ELF-1 (cell line): Measurements from ENCODE around the gene COX4I1.

ENCODE experiments used
- DNase-seq: peaks from one replicate; pipeline ENCODE4 v3.0.0-alpha.2; 2016; ENCODE audit warnings: low read depth, low spot score

COX4I1 gene

GRCh38 chr16:85840395-85840794, 40.9 kb downstream of the COX4I1 start:
- no peak for DNase-seq

GRCh38 chr16:85840801-85841200, 41.3 kb downstream of the COX4I1 start:
- no peak for DNase-seq

DNA sequence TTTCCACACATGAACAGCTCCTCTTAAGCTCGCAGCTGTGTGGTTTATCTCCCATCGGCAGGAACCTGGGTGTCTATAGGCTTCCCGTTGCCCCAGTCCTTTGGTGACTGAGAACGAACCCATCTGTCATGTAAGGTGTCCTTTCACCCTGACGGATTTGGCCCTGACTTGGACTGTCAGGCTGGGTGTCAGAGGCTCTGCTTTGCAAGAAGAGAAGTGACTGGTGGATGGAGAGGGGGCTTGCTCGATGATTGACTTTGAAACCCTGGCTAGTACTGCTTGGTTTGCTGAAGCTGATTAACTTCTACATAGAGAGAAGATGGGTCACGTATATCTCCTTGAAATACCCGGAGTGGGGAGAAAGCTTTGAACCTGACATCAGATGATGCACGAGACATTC, 42.9 kb downstream of the COX4I1 start:
- DNase-seq, result no peak

GRCh38 chr16:85842848-85843247, 43.4 kb downstream of the COX4I1 start:
- DNase-seq, result no peak

DNA sequence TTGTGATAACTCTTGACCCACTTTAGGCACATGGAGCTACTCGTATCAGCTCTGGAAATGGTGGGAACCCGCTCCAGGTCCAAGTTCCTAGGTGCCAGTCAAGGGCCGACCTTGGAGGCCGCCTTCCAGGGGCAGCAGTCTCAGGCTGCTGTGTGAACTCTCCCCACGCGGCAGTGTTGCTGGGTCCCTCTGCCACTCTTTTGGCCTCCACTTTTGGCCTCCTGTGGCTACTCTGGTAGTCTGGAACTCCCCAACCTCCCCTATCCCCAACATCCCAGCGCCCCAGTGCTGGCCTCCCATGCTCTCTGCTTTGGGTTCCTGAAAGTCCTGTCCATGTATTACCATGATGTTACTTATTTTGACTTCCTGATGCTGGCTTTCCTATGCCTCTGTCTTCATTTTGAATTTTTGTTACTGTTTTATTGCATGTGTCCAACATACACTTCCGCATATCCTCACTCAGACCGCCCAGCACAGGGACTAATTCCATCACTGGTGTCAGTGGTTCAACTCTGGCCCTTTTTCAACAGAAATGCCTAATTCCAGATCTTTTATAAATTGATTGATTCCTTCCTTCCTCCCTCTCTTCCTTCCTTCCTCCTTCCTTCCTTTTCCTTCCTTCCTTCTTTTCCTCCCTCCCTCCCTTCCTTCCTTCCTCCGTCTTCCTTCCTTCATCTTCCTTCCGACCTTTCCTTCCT, 44.1 kb downstream of the COX4I1 start:
- DNase-seq, result no peak

GRCh38 chr16:85844169-85844481, 44.6 kb downstream of the COX4I1 start:
- DNase-seq, result no peak

GRCh38 chr16:85844786-85845185, 45.3 kb downstream of the COX4I1 start:
- DNase-seq, result no peak

GRCh38 chr16:85845266-85845665, 45.8 kb downstream of the COX4I1 start:
- no peak for DNase-seq

DNA sequence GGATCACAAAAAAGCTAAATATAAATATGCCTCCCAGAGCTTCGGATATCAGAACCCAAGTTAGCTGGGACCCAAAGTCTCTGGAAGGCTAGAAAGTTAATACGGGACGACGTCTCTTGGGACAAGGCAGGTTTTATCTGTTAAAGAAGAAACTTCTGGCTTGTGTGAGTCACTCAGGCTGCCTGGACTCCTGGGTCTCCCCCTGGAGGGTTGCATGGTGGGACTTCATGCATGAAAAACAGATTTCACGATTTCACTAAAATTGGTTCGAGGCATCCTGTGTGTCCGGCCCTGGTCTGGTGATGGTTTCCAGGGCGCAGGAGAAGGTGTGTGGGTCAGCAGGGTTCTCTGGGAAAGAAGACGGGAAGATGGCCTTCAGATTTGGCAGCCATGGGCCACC, 47.0 kb downstream of the COX4I1 start:
- no peak for DNase-seq

DNA sequence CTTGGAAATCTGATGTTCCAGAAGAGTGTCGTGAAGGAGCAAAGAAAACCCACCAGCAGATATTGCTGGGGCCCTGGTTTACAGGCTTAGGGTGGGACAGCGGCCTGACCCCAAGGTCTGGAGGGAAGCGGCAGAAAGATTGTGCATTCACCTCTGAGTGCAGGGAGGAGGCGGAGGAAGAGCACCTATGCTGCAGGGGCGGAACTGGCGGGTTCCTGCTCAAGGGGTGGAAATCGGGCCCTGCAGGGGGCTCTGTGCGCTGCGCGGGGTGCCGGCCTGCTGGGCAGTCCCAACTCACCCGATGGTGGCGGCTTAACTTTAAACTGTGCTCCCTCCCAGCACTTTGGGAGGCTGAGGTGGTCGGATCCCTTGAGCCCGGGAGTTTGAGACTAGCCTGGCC, 47.5 kb downstream of the COX4I1 start:
- no peak for DNase-seq

GRCh38 chr16:85847681-85848601, 48.4 kb downstream of the COX4I1 start:
- no peak for DNase-seq

- DNase-seq, result no peak
Measured at GRCh38 chr16:85848986-85849385, 49.5 kb downstream of the COX4I1 start.

- no peak for DNase-seq
Measured at GRCh38 chr16:85849388-85849787, 49.9 kb downstream of the COX4I1 start.

- DNase-seq, result peak; percentile 35
Measured at GRCh38 chr16:85850344-85850880, 50.9 kb downstream of the COX4I1 start.

- no peak for DNase-seq
Measured at GRCh38 chr16:85851034-85851785, 51.7 kb downstream of the COX4I1 start.

DNA sequence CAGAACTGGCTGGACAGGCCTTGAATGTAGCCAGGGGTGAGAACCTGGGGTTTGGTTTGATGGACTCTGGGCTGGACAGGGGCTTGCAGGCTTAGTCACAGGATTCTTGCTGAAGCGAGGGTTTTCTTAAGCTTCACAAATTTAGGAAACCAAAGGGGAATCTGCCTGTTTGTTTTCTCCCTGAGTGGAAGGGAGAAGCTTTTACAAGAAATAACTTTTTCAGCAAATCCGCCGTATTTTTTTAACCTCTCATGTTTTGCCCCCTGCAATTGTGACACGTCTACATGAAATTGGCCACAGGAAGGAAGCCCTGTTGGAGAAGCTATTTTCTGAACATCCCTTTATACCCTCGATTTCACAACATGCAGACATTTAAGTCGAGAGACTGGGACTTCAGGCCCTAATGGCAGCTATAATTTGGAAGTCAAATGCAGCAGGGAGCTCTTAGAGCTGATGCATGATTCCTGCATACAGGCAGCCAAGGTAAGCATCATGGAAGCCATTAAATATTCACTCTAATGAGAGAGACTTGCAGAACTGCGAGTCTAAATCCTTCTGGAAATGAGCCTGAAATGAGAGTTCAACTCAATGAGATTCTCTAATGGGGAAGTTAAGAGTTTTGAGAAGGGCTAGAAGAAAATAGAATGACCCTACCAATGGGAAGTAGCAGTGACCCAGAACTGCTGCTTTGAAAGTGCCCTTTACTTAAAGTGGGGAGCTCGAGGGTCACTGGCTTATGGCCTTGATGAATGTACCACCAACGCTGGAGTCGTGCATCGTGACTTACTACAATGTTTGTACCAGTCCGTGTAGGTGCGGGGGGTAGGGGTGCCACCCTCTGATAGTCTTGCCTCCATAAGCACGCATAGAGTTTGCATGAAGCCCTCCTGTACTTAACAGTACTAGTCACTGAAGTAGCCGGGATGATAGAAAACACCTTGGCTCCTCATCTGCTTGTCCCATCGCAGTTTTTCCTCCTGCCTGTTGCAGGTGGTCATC, 54.4 kb downstream of the COX4I1 start:
- peak; percentile 18 for DNase-seq

DNA sequence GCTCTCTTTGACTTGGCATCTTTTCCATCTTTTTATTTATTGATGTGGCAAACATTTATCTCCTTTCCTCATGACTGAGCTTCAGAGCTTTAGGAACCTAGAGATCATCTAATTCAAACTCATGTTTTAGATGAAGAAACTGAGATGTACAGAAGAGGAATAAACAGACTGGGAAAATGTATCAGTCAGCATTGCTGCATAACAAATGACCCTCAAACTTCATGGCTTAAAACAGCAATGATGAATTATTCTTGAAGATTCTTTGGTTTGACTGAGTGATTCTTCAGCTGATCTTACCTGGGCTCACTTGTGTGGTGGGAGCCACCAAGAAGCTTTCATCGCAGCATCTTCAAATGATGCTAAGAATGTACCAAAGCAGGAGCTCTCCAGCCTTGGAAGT, 55.4 kb downstream of the COX4I1 start:
- DNase-seq, result no peak

DNA sequence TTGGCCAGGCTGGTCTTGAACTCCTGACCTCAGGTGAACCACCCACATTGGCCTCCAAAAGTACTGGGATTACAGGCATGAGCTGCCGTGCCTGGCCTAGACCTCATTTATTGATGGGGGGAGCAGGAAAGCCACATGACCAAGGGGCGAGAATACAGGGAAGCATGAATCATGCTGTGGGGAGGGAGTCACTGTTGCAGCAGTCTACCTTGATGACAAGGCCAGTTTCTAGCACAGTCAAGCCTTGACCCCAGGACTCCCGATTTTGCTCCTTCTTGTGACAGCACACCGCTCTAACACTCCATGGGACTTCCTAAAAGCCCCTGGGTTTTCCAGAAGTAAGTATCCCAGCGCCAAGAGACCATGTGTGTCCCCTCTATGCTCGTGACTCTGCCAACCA, 56.6 kb downstream of the COX4I1 start:
- no peak for DNase-seq

DNA sequence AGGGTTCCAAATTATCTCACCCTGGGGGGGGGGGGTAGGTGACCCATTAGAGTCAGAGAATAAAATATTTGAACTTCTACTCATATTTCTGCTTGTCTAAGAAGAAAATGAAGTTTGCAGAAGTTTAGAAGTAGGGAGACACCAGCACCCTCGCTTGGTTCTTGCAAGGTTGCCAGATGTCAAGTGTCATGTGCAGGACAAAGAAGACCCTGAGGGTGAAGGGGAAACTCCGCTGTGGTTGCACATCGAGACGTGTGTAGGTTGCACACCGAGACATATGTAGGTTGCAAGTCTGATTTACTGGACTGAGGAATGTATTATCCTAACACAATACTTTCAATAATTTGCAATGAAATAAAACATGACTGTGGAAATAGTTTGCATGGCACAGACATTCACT, 57.1 kb downstream of the COX4I1 start:
- DNase-seq, result no peak
